ENCODE data around the gene ZNF143. TPM values are rescaled to one million over a fixed set of nuclear protein-coding genes. Genes with fewer than 3 reads are reported as not detected.

Gene ZNF143
- polyA plus RNA-seq, 1 donor from 2014 or later: 18.9 TPM

DNA sequence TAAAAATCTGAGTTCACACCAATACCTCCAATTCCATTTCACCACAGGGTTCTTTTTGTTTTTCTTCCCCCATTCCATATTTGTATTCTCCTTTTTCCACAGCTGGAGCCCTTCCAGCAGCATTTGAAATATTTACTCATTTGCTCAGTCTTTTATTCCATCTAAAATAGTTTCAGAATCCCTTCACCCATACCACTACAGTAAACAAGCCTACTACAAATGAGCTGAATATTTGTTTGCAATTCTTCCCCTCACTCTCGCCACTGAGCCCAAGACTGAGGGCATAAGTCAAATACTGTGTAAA is 46.4 kb downstream of the ZNF143 start:
- peaks cover 6% of the 10 kb centered on the region for H3K36me3 ChIP-seq (ENCODE audit: insufficient read depth, low read length)
- H3K4me3 ChIP-seq (ENCODE audit: low read length): no peak overlapping the region
- no peaks in the 10 kb centered on the region for H3K27me3 ChIP-seq (ENCODE audit: insufficient read depth, low read depth, low read length)
- no peak for TF ChIP-seq EP300 (conservative IDR thresholded peaks at IDR 0.05; ENCODE audit: poor library complexity, severe bottlenecking)
- TF ChIP-seq POLR2AphosphoS5 (IDR thresholded peaks at IDR 0.05): no peak
- TF ChIP-seq RAD21 (conservative IDR thresholded peaks at IDR 0.05): no peak
- TF ChIP-seq, protein P1, sequence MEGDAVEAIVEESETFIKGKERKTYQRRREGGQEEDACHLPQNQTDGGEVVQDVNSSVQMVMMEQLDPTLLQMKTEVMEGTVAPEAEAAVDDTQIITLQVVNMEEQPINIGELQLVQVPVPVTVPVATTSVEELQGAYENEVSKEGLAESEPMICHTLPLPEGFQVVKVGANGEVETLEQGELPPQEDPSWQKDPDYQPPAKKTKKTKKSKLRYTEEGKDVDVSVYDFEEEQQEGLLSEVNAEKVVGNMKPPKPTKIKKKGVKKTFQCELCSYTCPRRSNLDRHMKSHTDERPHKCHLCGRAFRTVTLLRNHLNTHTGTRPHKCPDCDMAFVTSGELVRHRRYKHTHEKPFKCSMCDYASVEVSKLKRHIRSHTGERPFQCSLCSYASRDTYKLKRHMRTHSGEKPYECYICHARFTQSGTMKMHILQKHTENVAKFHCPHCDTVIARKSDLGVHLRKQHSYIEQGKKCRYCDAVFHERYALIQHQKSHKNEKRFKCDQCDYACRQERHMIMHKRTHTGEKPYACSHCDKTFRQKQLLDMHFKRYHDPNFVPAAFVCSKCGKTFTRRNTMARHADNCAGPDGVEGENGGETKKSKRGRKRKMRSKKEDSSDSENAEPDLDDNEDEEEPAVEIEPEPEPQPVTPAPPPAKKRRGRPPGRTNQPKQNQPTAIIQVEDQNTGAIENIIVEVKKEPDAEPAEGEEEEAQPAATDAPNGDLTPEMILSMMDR (IDR thresholded peaks at IDR 0.05; ENCODE audit: poor library complexity, severe bottlenecking): no peak
- TF ChIP-seq SMC3 (conservative IDR thresholded peaks at IDR 0.05; ENCODE audit: poor library complexity): no peak
- no peak for TF ChIP-seq TAF1 (IDR thresholded peaks at IDR 0.05; ENCODE audit: low read depth)
- TF ChIP-seq, protein P2, sequence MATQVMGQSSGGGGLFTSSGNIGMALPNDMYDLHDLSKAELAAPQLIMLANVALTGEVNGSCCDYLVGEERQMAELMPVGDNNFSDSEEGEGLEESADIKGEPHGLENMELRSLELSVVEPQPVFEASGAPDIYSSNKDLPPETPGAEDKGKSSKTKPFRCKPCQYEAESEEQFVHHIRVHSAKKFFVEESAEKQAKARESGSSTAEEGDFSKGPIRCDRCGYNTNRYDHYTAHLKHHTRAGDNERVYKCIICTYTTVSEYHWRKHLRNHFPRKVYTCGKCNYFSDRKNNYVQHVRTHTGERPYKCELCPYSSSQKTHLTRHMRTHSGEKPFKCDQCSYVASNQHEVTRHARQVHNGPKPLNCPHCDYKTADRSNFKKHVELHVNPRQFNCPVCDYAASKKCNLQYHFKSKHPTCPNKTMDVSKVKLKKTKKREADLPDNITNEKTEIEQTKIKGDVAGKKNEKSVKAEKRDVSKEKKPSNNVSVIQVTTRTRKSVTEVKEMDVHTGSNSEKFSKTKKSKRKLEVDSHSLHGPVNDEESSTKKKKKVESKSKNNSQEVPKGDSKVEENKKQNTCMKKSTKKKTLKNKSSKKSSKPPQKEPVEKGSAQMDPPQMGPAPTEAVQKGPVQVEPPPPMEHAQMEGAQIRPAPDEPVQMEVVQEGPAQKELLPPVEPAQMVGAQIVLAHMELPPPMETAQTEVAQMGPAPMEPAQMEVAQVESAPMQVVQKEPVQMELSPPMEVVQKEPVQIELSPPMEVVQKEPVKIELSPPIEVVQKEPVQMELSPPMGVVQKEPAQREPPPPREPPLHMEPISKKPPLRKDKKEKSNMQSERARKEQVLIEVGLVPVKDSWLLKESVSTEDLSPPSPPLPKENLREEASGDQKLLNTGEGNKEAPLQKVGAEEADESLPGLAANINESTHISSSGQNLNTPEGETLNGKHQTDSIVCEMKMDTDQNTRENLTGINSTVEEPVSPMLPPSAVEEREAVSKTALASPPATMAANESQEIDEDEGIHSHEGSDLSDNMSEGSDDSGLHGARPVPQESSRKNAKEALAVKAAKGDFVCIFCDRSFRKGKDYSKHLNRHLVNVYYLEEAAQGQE (IDR thresholded peaks at IDR 0.05; ENCODE audit: borderline replicate concordance): no peak
- no peak for TF ChIP-seq EZH2 (IDR thresholded peaks at IDR 0.05; ENCODE audit: borderline replicate concordance, insufficient read depth, low read length, poor library complexity, severe bottlenecking)
- no peak for TF ChIP-seq MXI1 (conservative IDR thresholded peaks at IDR 0.05; ENCODE audit: poor library complexity, severe bottlenecking)
- no peaks in the 10 kb centered on the region for H4K20me1 ChIP-seq (ENCODE audit: insufficient read depth)
- no peaks in the 10 kb centered on the region for H3K79me2 ChIP-seq (replicated peaks; ENCODE audit: insufficient read depth, low read length)
- no peaks in the 10 kb centered on the region for H3K9me3 ChIP-seq (ENCODE audit: low read length)
- H3K4me2 ChIP-seq (ENCODE audit: low read length): no peak overlapping the region
- H3F3A ChIP-seq (ENCODE audit: insufficient read depth, low read length, poor library complexity, severe bottlenecking): no peaks in the 10 kb centered on the region
- no peaks in the 10 kb centered on the region for H3K9me2 ChIP-seq (ENCODE audit: insufficient read depth, low read length)
- no peak overlapping the region for H2AFZ ChIP-seq (ENCODE audit: low read depth, low read length)
- H3K27ac ChIP-seq (ENCODE audit: low read length): no peak overlapping the region
- no peak overlapping the region for H3K9ac ChIP-seq (ENCODE audit: low read length)

DNA sequence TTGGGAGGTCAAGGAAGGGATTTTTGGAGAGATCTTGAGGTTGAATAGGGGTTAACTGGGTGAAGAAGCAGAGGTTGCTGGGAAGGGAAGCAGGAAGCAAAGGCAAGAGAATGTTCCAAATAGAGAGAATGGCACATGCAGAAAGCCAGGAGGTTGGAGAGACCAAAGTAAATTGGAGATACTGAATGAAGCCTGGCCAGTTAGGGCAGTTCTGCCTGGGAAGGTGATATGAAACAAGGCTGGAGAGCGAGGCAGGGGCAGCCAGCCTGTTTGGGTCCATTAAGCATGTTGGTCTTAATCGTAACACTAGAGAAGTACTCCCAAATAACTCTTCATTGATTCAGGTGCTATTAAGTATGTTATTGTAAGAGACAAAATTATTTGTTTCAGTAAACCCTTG is 48.2 kb downstream of the ZNF143 start:
- Histone ChIP-seq H3K79me2 (replicated peaks; ENCODE audit: insufficient read depth, low read length) (no peaks in the 10 kb centered on the region), H2AFZ (ENCODE audit: low read depth, low read length) (no peak overlapping the region), H3K4me2 (ENCODE audit: low read length) (no peak overlapping the region), H3K4me3 (ENCODE audit: low read length) (no peak overlapping the region), H3K9me3 (ENCODE audit: low read length) (no peaks in the 10 kb centered on the region), H3K36me3 (ENCODE audit: insufficient read depth, low read length) (peaks cover 10% of the 10 kb centered on the region), H3K27me3 (ENCODE audit: insufficient read depth, low read depth, low read length) (no peaks in the 10 kb centered on the region), H3K9ac (ENCODE audit: low read length) (no peak overlapping the region), H3F3A (ENCODE audit: insufficient read depth, low read length, poor library complexity, severe bottlenecking) (no peaks in the 10 kb centered on the region), H4K20me1 (ENCODE audit: insufficient read depth) (no peaks in the 10 kb centered on the region), H3K27ac (ENCODE audit: low read length) (no peak overlapping the region), H3K9me2 (ENCODE audit: insufficient read depth, low read length) (no peaks in the 10 kb centered on the region)
- TF ChIP-seq, protein P2 (IDR thresholded peaks at IDR 0.05; ENCODE audit: borderline replicate concordance): no peak
- TF ChIP-seq TAF1 (IDR thresholded peaks at IDR 0.05; ENCODE audit: low read depth) (no peak), EZH2 (IDR thresholded peaks at IDR 0.05; ENCODE audit: borderline replicate concordance, insufficient read depth, low read length, poor library complexity, severe bottlenecking) (no peak), POLR2AphosphoS5 (IDR thresholded peaks at IDR 0.05) (no peak), EP300 (conservative IDR thresholded peaks at IDR 0.05; ENCODE audit: poor library complexity, severe bottlenecking) (no peak), RAD21 (conservative IDR thresholded peaks at IDR 0.05) (no peak), MXI1 (conservative IDR thresholded peaks at IDR 0.05; ENCODE audit: poor library complexity, severe bottlenecking) (no peak), SMC3 (conservative IDR thresholded peaks at IDR 0.05; ENCODE audit: poor library complexity) (no peak)
- TF ChIP-seq, protein P1 (IDR thresholded peaks at IDR 0.05; ENCODE audit: poor library complexity, severe bottlenecking): no peak

Data from neural cell (in vitro differentiated cells).